Thyroid gland (tissue), 4 donors: ENCODE data around the gene PLEKHA6.

Experiments used
- CTCF ChIP-seq, 6 experiments: fragments of 200-600 bp in 3 of 6; fragments of 450-650 bp in 3 of 6; sonication (generic) in 3 of 6; IDR thresholded peaks; one replicate each; pipeline ENCODE4 v1.5.1; 2016 to 2019; ENCODE audit warnings: antibody characterized with exemption in 6 of 6, mild to moderate bottlenecking in 2 of 6, inconsistent platforms in 1 of 6, moderate library complexity in 1 of 6
- POLR2A ChIP-seq, 2 donors: fragments of 450-650 bp; IDR thresholded peaks; one replicate each; pipeline ENCODE4 v1.6.1; 2017; ENCODE audit warnings: antibody characterized with exemption in 2 of 2, mild to moderate bottlenecking in 2 of 2, moderate library complexity in 1 of 2

- no peak for TF ChIP-seq CTCF (IDR thresholded peaks at IDR 0.05)
- no peak for TF ChIP-seq POLR2A (IDR thresholded peaks at IDR 0.05)
These were observed 105.6 kb downstream of the PLEKHA6 start for GRCh38 chr1:204254031-204254661.
